Purkinje cell (primary cell): ENCODE measurements around the gene FAM118A. TPM values are rescaled to one million over a fixed set of nuclear protein-coding genes. Genes with fewer than 3 reads are reported as not detected.

Experiments used
- polyA plus RNA-seq: library from polyadenylated mRNA; unstranded; fragments of >200 nt; fragmentation: Nextera tagmentation; gene quantifications from 2 replicates; pipeline ENCODE4 v1.2.1, GENCODE V29; 2014

Gene FAM118A
- 7.7 and 8.1 TPM in 2 replicates for polyA plus RNA-seq

DNA sequence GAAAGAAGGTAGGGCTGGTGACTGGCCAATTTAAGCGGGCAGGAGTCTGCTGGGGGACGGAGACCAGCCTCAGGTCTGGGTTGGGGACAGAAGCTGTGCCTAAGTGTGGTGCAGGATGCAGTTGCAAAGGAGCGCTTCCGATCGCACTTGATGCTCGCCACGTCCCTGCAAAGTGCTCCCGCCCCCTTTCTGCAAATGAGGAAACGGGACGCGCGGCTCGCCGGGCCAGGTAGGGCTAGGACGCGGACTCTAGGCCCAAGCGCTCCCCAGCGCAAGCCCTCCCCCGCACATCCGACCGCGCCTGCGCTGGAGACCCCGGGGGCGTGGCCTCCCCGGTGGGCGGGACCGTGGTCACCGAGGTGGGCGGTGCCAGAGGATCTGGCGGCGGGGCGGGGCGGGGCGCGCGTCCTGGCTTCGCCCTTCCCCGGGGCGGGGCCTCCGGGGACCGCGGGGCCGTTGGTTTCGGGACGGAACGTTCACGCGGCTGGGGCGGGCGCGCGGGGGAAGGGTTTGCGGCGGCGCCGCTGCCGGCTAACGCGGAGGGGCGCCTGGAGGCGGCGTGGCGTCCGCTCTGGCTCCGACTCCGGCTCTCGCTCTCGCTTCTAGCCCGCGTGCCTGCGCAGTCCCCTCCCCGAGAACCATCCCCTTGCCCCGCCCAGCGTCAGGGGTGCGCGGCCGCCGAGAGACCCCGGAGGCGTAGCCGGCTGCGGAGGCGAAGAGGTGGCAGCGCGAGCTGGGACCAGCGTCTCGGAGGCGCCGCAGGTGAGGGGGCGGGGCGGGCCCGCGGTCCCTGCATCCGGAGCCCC lies at the start of gene FAM118A:
Gene FAM118A, plus strand, starts transcription at position 513 of the 806 bp plus-strand sequence. CDS start 12,446 bp downstream, outside the sequence.

DNA sequence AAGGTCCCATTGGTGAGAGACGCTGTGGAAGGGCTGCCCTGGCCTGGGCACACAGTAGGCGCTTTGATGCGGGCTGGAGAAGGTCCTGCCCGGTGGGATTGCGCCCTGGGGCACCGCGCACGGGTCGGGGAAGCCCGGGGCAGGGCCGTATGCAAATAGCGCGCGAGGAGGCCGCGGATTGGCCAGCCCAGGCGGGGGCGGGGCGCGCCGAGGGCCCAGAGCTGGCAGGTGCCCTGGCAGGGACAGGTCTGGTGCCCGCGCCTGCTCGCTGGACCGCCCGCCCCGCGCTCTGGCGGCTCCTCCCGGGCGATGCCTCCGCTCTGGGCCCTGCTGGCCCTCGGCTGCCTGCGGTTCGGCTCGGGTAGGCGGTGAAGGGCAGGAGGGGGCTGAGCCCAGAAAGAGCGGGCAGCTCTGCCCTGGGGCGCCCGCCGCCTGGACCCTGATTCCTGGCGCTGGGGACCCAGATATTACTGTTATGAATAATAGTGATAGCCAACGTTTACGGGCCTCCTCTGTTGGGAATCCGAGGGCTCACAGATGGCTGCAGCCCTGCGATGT lies 24.9 kb upstream of the FAM118A start, which contains the start of gene UPK3A:
Gene UPK3A, plus strand, starts transcription at position 245 of the 558 bp plus-strand sequence. Its CDS starts 65 bp downstream, at position 310.

Other genes with a start within 250 kb of the FAM118A start
- 28.5 and 33.2 TPM in 2 replicates for gene NUP50, start 146.0 kb upstream of the FAM118A start, polyA plus RNA-seq
- 3.0 and 13.0 TPM in 2 replicates for gene KIAA0930, start 69.0 kb upstream of the FAM118A start, polyA plus RNA-seq
- gene UPK3A, start 25.0 kb upstream of the FAM118A start, polyA plus RNA-seq: not detected in 2 replicates
- not detected in 2 replicates for gene SMC1B, start 103.7 kb downstream of the FAM118A start, polyA plus RNA-seq
- not detected in 2 replicates for gene RIBC2, start 103.8 kb downstream of the FAM118A start, polyA plus RNA-seq
- 0.56 and 4.3 TPM in 2 replicates for gene FBLN1, start 192.9 kb downstream of the FAM118A start, polyA plus RNA-seq